Endothelial cell of umbilical vein (primary cell): ENCODE data around the gene PI4KA. TPM values are rescaled to one million over a fixed set of nuclear protein-coding genes. Genes with fewer than 3 reads are reported as not detected.

Source experiments
- BruUV-seq: library from RNA; stranded (reverse); fragments of 400-500 nt; replicated peaks from 2 replicates; lab custom pipeline; 2021; lab: Mats Ljungman, UMichigan
- CTCF ChIA-PET: fragments of 300-600, 350-600 bp; sonication (Branson Sonifier 250); formaldehyde crosslinking; loops from one replicate; lab custom pipeline; 2021; ENCODE audit warnings: antibody characterized with exemption, inconsistent platforms; lab: Charles Lee
- POLR2A ChIA-PET: fragments of 300-600, 350-600 bp; sonication (Branson Sonifier 250); formaldehyde crosslinking; loops from one replicate; lab custom pipeline; 2021; ENCODE audit warnings: antibody characterized with exemption, inconsistent platforms; lab: Charles Lee
- DNase-seq: peaks from one replicate; pipeline ENCODE4 v3.0.0-alpha.2; 2011; ENCODE audit warnings: low read depth, low spot score
- FAIRE-seq: peaks from 2 replicates; lab custom pipeline; 2011; peaks lifted over from hg19 to GRCh38; lab: Jason Lieb, UNC
- H2AFZ ChIP-seq: 2 replicates; pipeline ENCODE4 v1.6.0; 2012; ENCODE audit warnings: low read depth, low read length, control low read depth, inconsistent platforms
- H3K27ac ChIP-seq: 2 replicates; pipeline ENCODE4 v1.5.1; 2011; ENCODE audit warnings: low read depth, mild to moderate bottlenecking, control low read depth, low read length, moderate library complexity; ENCODE audit not compliant: insufficient read depth
- H3K27me3 ChIP-seq, 2 experiments: 2 replicates each; pipeline versions ENCODE4 v1.6.0 to v1.6.1; 2011; ENCODE audit warnings: low read length in 2 of 2, mixed read lengths in 1 of 2; ENCODE audit not compliant: control insufficient read depth in 2 of 2, insufficient read depth in 2 of 2
- H3K36me3 ChIP-seq, 2 experiments: 2 replicates in 1 of 2; 3 replicates in 1 of 2; pipeline ENCODE4 v1.5.1; 2011; ENCODE audit warnings: low read length in 2 of 2, mild to moderate bottlenecking in 1 of 2, moderate library complexity in 1 of 2; ENCODE audit not compliant: control insufficient read depth in 2 of 2, insufficient read depth in 2 of 2; ENCODE audit errors: extremely low read depth in 1 of 2
- H3K4me1 ChIP-seq: 3 replicates; pipeline ENCODE4 v1.5.1; 2011; ENCODE audit warnings: mild to moderate bottlenecking, low read length; ENCODE audit not compliant: control insufficient read depth, insufficient read depth; ENCODE audit errors: extremely low read depth
- H3K4me2 ChIP-seq: 2 replicates; pipeline ENCODE4 v1.6.1; 2011; ENCODE audit warnings: low read length, control low read depth, mixed read lengths; ENCODE audit not compliant: insufficient read depth
- H3K4me3 ChIP-seq, 3 experiments: fragments of 200-600 bp in 1 of 3; sonication (generic), shearing (Covaris generic) in 1 of 3; replicated peaks in 1 of 3; 2 replicates each; pipeline ENCODE4 v1.5.1; 2011 to 2016; ENCODE audit warnings: control low read depth in 3 of 3, low read length in 3 of 3, mild to moderate bottlenecking in 2 of 3, inconsistent platforms in 1 of 3, low read depth in 1 of 3, moderate library complexity in 1 of 3; ENCODE audit not compliant: insufficient read depth in 1 of 3
- H3K79me2 ChIP-seq: 2 replicates; pipeline ENCODE4 v1.6.0; 2012; ENCODE audit warnings: low read length, inconsistent platforms; ENCODE audit not compliant: control insufficient read depth, insufficient read depth
- H3K9ac ChIP-seq: replicated peaks from 2 replicates; pipeline ENCODE3; 2011; ENCODE audit warnings: low read length, control low read depth; ENCODE audit not compliant: insufficient read depth; ENCODE audit errors: extremely low read depth
- H3K9me1 ChIP-seq: replicated peaks from 3 replicates; pipeline ENCODE4 v1.6.0; 2011; ENCODE audit warnings: mild to moderate bottlenecking, low read length; ENCODE audit not compliant: control insufficient read depth, insufficient read depth; ENCODE audit errors: extremely low read depth
- H3K9me3 ChIP-seq: replicated peaks from 2 replicates; pipeline ENCODE4 v1.5.1; 2012; ENCODE audit warnings: low read length, inconsistent platforms; ENCODE audit not compliant: control insufficient read depth, insufficient read depth
- H4K20me1 ChIP-seq: replicated peaks from 2 replicates; pipeline ENCODE3; 2011; ENCODE audit warnings: mild to moderate bottlenecking, low read length; ENCODE audit not compliant: control insufficient read depth, insufficient read depth; ENCODE audit errors: extremely low read depth
- CTCF ChIP-seq, 2 donors: IDR thresholded peaks; 1 replicate in 1 of 2; 2 replicates in 1 of 2; pipeline ENCODE4 v1.5.1; 2011; ENCODE audit warnings: low read length in 2 of 2, mild to moderate bottlenecking in 2 of 2, moderate library complexity in 2 of 2, control low read depth in 1 of 2, inconsistent platforms in 1 of 2, low read depth in 1 of 2; ENCODE audit not compliant: insufficient read depth in 1 of 2; ENCODE audit errors: extremely low read depth in 1 of 2
- EZH2 ChIP-seq: IDR thresholded peaks from 2 replicates; pipeline ENCODE4 v1.6.1; 2012; ENCODE audit warnings: borderline replicate concordance, low read depth, mild to moderate bottlenecking, moderate library complexity, low read length, inconsistent platforms; ENCODE audit not compliant: severe bottlenecking
- FOS ChIP-seq: IDR thresholded peaks from 2 replicates; pipeline ENCODE4 v1.6.1; 2011; ENCODE audit warnings: mild to moderate bottlenecking, low read length, moderate library complexity, borderline replicate concordance; ENCODE audit not compliant: insufficient read depth
- GATA2 ChIP-seq: IDR thresholded peaks from 2 replicates; pipeline ENCODE4 v1.7.0; 2011; ENCODE audit warnings: low read depth, mild to moderate bottlenecking, moderate library complexity, mixed read lengths, low read length; ENCODE audit not compliant: insufficient read length, insufficient read depth
- MAX ChIP-seq: IDR thresholded peaks from 2 replicates; pipeline ENCODE4 v1.6.1; 2011; ENCODE audit not compliant: insufficient read depth, insufficient read length
- MYC ChIP-seq: IDR thresholded peaks from one replicate; pipeline ENCODE4 v1.6.1; 2011; ENCODE audit warnings: mild to moderate bottlenecking, low read depth, low read length
- POLR2AphosphoS5 ChIP-seq: IDR thresholded peaks from 2 replicates; pipeline ENCODE4 v1.6.1; 2012; ENCODE audit warnings: low read depth, mild to moderate bottlenecking, control low read depth, low read length, moderate library complexity; ENCODE audit not compliant: insufficient read depth
- dilution Hi-C: fragments of 300-500 bp; cut with MboI; formaldehyde crosslinking; loops from one replicate; pipeline ENCODE4 v1.15.0; 2019; ENCODE audit warnings: low sequenced_read_pairs; ENCODE audit not compliant: extremely low pct_ligation_motif_present
- intact Hi-C: fragments of 100-400 bp; cut with micrococcal nuclease; formaldehyde crosslinking; loops from one replicate; pipeline ENCODE4 v1.10.0; 2022
- polyA plus RNA-seq, 4 experiments: library from polyadenylated mRNA; depleted of rRNA in 3 of 4; stranded (reverse) in 3 of 4; unstranded in 1 of 4; fragments of >200 nt; gene quantifications; 2 replicates each; pipeline versions ENCODE4 v1.2.1 to v1.2.3, GENCODE V29; 2011 to 2012; ENCODE audit warnings: missing spikeins in 1 of 4
- total RNA-seq: library from RNA; stranded (reverse); gene quantifications from 2 replicates; pipeline ENCODE4 v1.2.3, GENCODE V29; 2021

PI4KA gene
- total and polyA plus RNA-seq, 2 donors (not counting 3 experiments of a cell fraction or from before 2014, with no cell fraction given): 28.9 to 56.4 TPM

- H3K4me2 ChIP-seq: no peak overlapping the region
- ChIA-PET POLR2A (no interaction called here), CTCF (no interaction called here)
- no peak for FAIRE-seq
- peaks cover 3 to 28% of the 10 kb centered on the region in 2 experiments for H3K27me3 ChIP-seq
- H3K79me2 ChIP-seq: no peaks in the 10 kb centered on the region
- H3K9ac ChIP-seq: no peak overlapping the region
- dilution Hi-C loops (no loop called here), intact Hi-C loops (no loop called here)
- H3K36me3 ChIP-seq: no peaks in the 10 kb centered on the region
- TF ChIP-seq MAX: no peak
- no peak for TF ChIP-seq GATA2
- TF ChIP-seq CTCF (IDR thresholded peaks at IDR 0.05; ENCODE audit: extremely low read depth in 1 of 2, insufficient read depth in 1 of 2, low read depth in 1 of 2, low read length in 2 of 2): no peak
- no peaks in the 10 kb centered on the region for H3K9me3 ChIP-seq
- H2AFZ ChIP-seq: no peak overlapping the region
- no peak overlapping the region for H3K4me3 ChIP-seq
- no peaks in the 10 kb centered on the region for H3K4me1 ChIP-seq
- no peaks in the 10 kb centered on the region for H3K9me1 ChIP-seq
- DNase-seq: no peak
- no TSS peak for BruUV-seq
- H4K20me1 ChIP-seq: no peaks in the 10 kb centered on the region
- H3K27ac ChIP-seq: no peak overlapping the region
These were observed 199.4 kb downstream of the PI4KA start for GRCh38 chr22:20659258-20659657.

- Histone ChIP-seq H3K27ac (no peak overlapping the region), H3K9ac (no peak overlapping the region), H2AFZ (no peak overlapping the region), H4K20me1 (no peaks in the 10 kb centered on the region), H3K36me3 (no peaks in the 10 kb centered on the region), H3K4me3 (no peak overlapping the region), H3K4me2 (no peak overlapping the region), H3K9me1 (no peaks in the 10 kb centered on the region), H3K9me3 (no peaks in the 10 kb centered on the region), H3K79me2 (no peaks in the 10 kb centered on the region), H3K27me3 (peaks cover 3 to 28% of the 10 kb centered on the region in 2 experiments), H3K4me1 (no peaks in the 10 kb centered on the region)
- intact Hi-C loops: no loop called here
- no peak for TF ChIP-seq EZH2
- TF ChIP-seq MYC: no peak
- TF ChIP-seq POLR2AphosphoS5: no peak
- no peak for TF ChIP-seq GATA2
- TF ChIP-seq MAX: no peak
- TF ChIP-seq FOS: no peak
- BruUV-seq: no TSS peak
- ChIA-PET CTCF (no interaction called here), POLR2A (no interaction called here)
- dilution Hi-C loops: no loop called here
- no peak for FAIRE-seq
- no peak for DNase-seq
These were observed 200.0 kb downstream of the PI4KA start for GRCh38 chr22:20658433-20659222.
